ENCODE data around the gene TGIF1.

GRCh38 chr18:3452750-3453539, 3.0 kb downstream of the TGIF1 start:
- no peak for TF ChIP-seq POLR2A (IDR thresholded peaks at IDR 0.05)
- TF ChIP-seq, protein P1, sequence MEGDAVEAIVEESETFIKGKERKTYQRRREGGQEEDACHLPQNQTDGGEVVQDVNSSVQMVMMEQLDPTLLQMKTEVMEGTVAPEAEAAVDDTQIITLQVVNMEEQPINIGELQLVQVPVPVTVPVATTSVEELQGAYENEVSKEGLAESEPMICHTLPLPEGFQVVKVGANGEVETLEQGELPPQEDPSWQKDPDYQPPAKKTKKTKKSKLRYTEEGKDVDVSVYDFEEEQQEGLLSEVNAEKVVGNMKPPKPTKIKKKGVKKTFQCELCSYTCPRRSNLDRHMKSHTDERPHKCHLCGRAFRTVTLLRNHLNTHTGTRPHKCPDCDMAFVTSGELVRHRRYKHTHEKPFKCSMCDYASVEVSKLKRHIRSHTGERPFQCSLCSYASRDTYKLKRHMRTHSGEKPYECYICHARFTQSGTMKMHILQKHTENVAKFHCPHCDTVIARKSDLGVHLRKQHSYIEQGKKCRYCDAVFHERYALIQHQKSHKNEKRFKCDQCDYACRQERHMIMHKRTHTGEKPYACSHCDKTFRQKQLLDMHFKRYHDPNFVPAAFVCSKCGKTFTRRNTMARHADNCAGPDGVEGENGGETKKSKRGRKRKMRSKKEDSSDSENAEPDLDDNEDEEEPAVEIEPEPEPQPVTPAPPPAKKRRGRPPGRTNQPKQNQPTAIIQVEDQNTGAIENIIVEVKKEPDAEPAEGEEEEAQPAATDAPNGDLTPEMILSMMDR (IDR thresholded peaks at IDR 0.05), result no peak
